GM23338 (cell line): ENCODE results near the gene CD276. TPM values are rescaled to one million over a fixed set of nuclear protein-coding genes. Genes with fewer than 3 reads are reported as not detected.

Experiments used
- ATAC-seq: fragments of 200-7000 bp; cut with Tn5 transposase; 3 replicates; pipeline ENCODE4 v1.9.1; 2020
- DNase-seq: peaks from one replicate; pipeline ENCODE4 v3.0.0-alpha.2; 2015; ENCODE audit warnings: low spot score
- H2AFZ ChIP-seq: fragments of 200-600 bp; sonication (generic); 2 replicates; pipeline ENCODE4 v1.8.0; 2016; ENCODE audit warnings: antibody characterized with exemption, mild to moderate bottlenecking, moderate library complexity
- H3F3A ChIP-seq: fragments of 200-600 bp; sonication (generic); replicated peaks from 2 replicates; pipeline ENCODE4 v1.8.0; 2017; ENCODE audit warnings: antibody characterized with exemption, mixed run types, low read depth
- H3K27ac ChIP-seq: fragments of 200-600 bp; sonication (generic); 2 replicates; pipeline ENCODE4 v1.6.1; 2016; ENCODE audit warnings: low read depth
- H3K27me3 ChIP-seq: fragments of 200-600 bp; sonication (generic); 2 replicates; pipeline ENCODE4 v1.8.0; 2016; ENCODE audit warnings: mild to moderate bottlenecking, mixed run types, moderate library complexity; ENCODE audit not compliant: insufficient read depth
- H3K36me3 ChIP-seq: fragments of 200-600 bp; sonication (generic); 2 replicates; pipeline ENCODE4 v1.8.0; 2016; ENCODE audit warnings: mild to moderate bottlenecking; ENCODE audit not compliant: insufficient read depth
- H3K4me1 ChIP-seq: fragments of 200-600 bp; sonication (generic); 2 replicates; pipeline ENCODE4 v1.8.0; 2016; ENCODE audit warnings: mild to moderate bottlenecking, moderate library complexity; ENCODE audit not compliant: insufficient read depth
- H3K4me2 ChIP-seq: fragments of 200-600 bp; sonication (generic); 2 replicates; pipeline ENCODE4 v1.7.1; 2017; ENCODE audit warnings: mixed run types
- H3K4me3 ChIP-seq: fragments of 200-600 bp; sonication (generic); 2 replicates; pipeline ENCODE4 v1.6.1; 2016; ENCODE audit warnings: mixed run types
- H3K79me2 ChIP-seq: fragments of 200-600 bp; sonication (generic); replicated peaks from 2 replicates; pipeline ENCODE4 v1.8.0; 2017; ENCODE audit warnings: mild to moderate bottlenecking; ENCODE audit not compliant: insufficient read depth
- H3K9me2 ChIP-seq: fragments of 200-600 bp; sonication (generic); 2 replicates; pipeline ENCODE4 v1.8.0; 2017; ENCODE audit not compliant: insufficient read depth
- H4K20me1 ChIP-seq: fragments of 200-600 bp; sonication (generic); replicated peaks from 2 replicates; pipeline ENCODE4 v1.8.0; 2017; ENCODE audit warnings: mild to moderate bottlenecking; ENCODE audit not compliant: insufficient read depth
- H3K27ac Mint-ChIP-seq: 2 replicates; pipeline ENCODE4 v1.8.0; 2020; ENCODE audit warnings: inconsistent platforms, mild to moderate bottlenecking, moderate library complexity, mixed read lengths
- H3K27me3 Mint-ChIP-seq: 3 replicates; pipeline ENCODE4 v1.8.0; 2022; ENCODE audit warnings: low read depth, mild to moderate bottlenecking, moderate library complexity, mixed read lengths, inconsistent platforms; ENCODE audit not compliant: insufficient read depth, poor library complexity
- H3K36me3 Mint-ChIP-seq: 3 replicates; pipeline ENCODE4 v1.8.0; 2021; ENCODE audit warnings: low read depth, mild to moderate bottlenecking, inconsistent platforms, moderate library complexity, mixed read lengths
- H3K4me1 Mint-ChIP-seq: 3 replicates; pipeline ENCODE4 v1.8.0; 2020; ENCODE audit warnings: mild to moderate bottlenecking, inconsistent platforms, mixed read lengths
- H3K4me3 Mint-ChIP-seq: 3 replicates; pipeline ENCODE4 v1.8.0; 2021; ENCODE audit warnings: moderate library complexity, mild to moderate bottlenecking, inconsistent platforms, mixed read lengths
- H3K9me3 Mint-ChIP-seq: 3 replicates; pipeline ENCODE4 v1.8.0; 2020; ENCODE audit warnings: moderate library complexity, mild to moderate bottlenecking, inconsistent platforms, mixed read lengths
- EZH2phosphoT487 ChIP-seq: fragments of 200-600 bp; sonication (generic); IDR thresholded peaks from one replicate; pipeline ENCODE4 v1.8.1; 2018; ENCODE audit warnings: antibody characterized with exemption; ENCODE audit not compliant: unreplicated experiment
- JUNB ChIP-seq: IDR thresholded peaks from one replicate; pipeline ENCODE4 v1.6.1; 2016; ENCODE audit warnings: antibody characterized with exemption; ENCODE audit not compliant: unreplicated experiment
- NANOG ChIP-seq: IDR thresholded peaks from 2 replicates; pipeline ENCODE4 v1.6.1; 2016; ENCODE audit warnings: antibody characterized with exemption, borderline replicate concordance
- POLR2AphosphoS5 ChIP-seq: IDR thresholded peaks from 2 replicates; pipeline ENCODE4 v1.6.1; 2016; ENCODE audit warnings: antibody characterized with exemption, low read depth
- STAT1 ChIP-seq: IDR thresholded peaks from one replicate; pipeline ENCODE4 v1.6.1; 2016; ENCODE audit warnings: antibody characterized with exemption; ENCODE audit not compliant: unreplicated experiment
- ZNF114 ChIP-seq: fragments of 250-450 bp; sonication (Bioruptor Pico); IDR thresholded peaks from 2 replicates; pipeline ENCODE4 v1.5.0; 2020; ENCODE audit warnings: mild to moderate bottlenecking, moderate library complexity
- polyA plus RNA-seq: library from polyadenylated mRNA; unstranded; fragments of >200 nt; fragmentation: Nextera tagmentation; extraction: Ambion mirVana; gene quantifications from 2 replicates; pipeline ENCODE4 v1.2.1, GENCODE V29; 2016
- total RNA-seq: library from RNA; depleted of rRNA; stranded (reverse); fragments of >200 nt; shearing (Covaris generic); gene quantifications from 2 replicates; pipeline ENCODE4 v1.2.3, GENCODE V29; 2014
- TF ChIP-seq, protein P1 (sequence below), 2 experiments: fragments of 200-600 bp in 1 of 2; sonication (generic) in 1 of 2; conservative IDR thresholded peaks; 2 replicates each; pipeline versions ENCODE4 v1.5.1 to v1.6.1; 2016 to 2017; ENCODE audit warnings: antibody characterized with exemption in 2 of 2, low read depth in 2 of 2, mild to moderate bottlenecking in 2 of 2, moderate library complexity in 1 of 2
- TF ChIP-seq, protein P2 (sequence below): fragments of 250-450 bp; sonication (Bioruptor Pico); IDR thresholded peaks from 2 replicates; pipeline ENCODE4 v1.5.0; 2020; ENCODE audit warnings: mild to moderate bottlenecking, moderate library complexity

CD276 gene
- total and polyA plus RNA-seq, 2 experiments from 2014 or later, result 60.9 to 158 TPM

DNA sequence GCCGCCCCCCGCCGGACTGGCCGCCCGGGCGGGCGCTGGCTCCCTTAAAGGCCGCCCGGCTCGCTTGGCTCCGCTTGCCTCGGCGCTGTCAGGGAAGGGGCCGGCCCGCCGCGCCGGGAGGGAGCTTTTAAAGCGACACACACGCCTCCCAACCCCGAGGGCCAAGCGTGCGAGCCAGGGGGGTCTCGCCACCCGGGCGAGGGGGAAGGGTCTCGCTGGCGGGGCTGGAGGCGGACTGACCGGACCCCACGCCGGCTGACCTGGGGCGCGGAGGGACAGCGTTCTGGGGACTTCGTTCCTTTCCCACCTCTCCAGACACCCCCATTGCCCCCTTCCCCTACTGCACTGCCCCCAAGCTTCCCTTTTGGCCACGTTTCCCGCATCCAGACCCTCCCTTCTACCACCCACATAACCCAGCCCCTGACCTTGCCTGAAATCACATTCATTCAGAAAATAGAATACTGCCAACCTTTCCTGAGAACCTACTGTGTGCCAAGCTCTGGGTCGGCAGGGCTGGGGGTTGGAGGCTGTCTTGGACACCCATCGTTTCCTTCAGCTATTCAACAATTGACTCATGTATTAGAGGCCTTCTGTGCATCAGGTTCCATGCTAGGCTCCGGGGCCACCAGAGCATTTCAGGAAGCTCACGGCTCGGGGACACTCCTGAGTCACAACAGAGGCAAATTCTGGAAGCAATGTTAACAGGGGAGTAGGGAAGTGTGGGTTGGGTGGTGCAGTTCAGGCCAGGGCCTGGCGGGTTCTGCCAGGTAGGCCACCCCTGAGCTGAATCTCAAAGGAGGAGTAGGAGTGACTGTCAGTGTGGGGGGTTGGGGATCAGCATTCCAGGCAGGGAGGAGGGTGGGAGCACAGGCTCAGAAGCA is 69.3 kb downstream of the CD276 start, which contains the start of gene INSYN1:
TSS of gene INSYN1 (minus strand) at position 102 of the 881 bp plus-strand sequence. CDS start 2,221 bp downstream, outside the sequence.
- peak; percentile 72 for DNase-seq
- Mint-ChIP-seq H3K36me3 (no peaks in the 10 kb centered on the region; the same call in 2 of the 3 replicates), H3K4me3 (peak within 1 kb of the TSS; percentile 79), H3K27ac (no peak within 1 kb of the TSS), H3K27me3 (peaks cover 18% of the 10 kb centered on the region), H3K4me1 (peaks cover 31% of the 10 kb centered on the region), H3K9me3 (no peaks in the 10 kb centered on the region)
- Histone ChIP-seq H4K20me1 (no peaks in the 10 kb centered on the region), H3K4me1 (peaks cover 23% of the 10 kb centered on the region), H3K27me3 (peaks cover 17% of the 10 kb centered on the region), H2AFZ (peak within 1 kb of the TSS; percentile 90), H3K79me2 (no peaks in the 10 kb centered on the region), H3K4me3 (peak within 1 kb of the TSS; percentile 89), H3K4me2 (peak within 1 kb of the TSS; percentile 93), H3F3A (no peaks in the 10 kb centered on the region; the same call in 1 of the 2 replicates), H3K27ac (no peak within 1 kb of the TSS), H3K36me3 (no peaks in the 10 kb centered on the region), H3K9me2 (no peaks in the 10 kb centered on the region)
- ATAC-seq, result peak; percentile 61
- TF ChIP-seq, protein P1, sequence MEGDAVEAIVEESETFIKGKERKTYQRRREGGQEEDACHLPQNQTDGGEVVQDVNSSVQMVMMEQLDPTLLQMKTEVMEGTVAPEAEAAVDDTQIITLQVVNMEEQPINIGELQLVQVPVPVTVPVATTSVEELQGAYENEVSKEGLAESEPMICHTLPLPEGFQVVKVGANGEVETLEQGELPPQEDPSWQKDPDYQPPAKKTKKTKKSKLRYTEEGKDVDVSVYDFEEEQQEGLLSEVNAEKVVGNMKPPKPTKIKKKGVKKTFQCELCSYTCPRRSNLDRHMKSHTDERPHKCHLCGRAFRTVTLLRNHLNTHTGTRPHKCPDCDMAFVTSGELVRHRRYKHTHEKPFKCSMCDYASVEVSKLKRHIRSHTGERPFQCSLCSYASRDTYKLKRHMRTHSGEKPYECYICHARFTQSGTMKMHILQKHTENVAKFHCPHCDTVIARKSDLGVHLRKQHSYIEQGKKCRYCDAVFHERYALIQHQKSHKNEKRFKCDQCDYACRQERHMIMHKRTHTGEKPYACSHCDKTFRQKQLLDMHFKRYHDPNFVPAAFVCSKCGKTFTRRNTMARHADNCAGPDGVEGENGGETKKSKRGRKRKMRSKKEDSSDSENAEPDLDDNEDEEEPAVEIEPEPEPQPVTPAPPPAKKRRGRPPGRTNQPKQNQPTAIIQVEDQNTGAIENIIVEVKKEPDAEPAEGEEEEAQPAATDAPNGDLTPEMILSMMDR (conservative IDR thresholded peaks at IDR 0.05; ENCODE audit: low read depth in 2 of 2), result no peak
- no peak for TF ChIP-seq JUNB
- no peak for TF ChIP-seq NANOG
- no peak for TF ChIP-seq STAT1
- TF ChIP-seq, protein P2, sequence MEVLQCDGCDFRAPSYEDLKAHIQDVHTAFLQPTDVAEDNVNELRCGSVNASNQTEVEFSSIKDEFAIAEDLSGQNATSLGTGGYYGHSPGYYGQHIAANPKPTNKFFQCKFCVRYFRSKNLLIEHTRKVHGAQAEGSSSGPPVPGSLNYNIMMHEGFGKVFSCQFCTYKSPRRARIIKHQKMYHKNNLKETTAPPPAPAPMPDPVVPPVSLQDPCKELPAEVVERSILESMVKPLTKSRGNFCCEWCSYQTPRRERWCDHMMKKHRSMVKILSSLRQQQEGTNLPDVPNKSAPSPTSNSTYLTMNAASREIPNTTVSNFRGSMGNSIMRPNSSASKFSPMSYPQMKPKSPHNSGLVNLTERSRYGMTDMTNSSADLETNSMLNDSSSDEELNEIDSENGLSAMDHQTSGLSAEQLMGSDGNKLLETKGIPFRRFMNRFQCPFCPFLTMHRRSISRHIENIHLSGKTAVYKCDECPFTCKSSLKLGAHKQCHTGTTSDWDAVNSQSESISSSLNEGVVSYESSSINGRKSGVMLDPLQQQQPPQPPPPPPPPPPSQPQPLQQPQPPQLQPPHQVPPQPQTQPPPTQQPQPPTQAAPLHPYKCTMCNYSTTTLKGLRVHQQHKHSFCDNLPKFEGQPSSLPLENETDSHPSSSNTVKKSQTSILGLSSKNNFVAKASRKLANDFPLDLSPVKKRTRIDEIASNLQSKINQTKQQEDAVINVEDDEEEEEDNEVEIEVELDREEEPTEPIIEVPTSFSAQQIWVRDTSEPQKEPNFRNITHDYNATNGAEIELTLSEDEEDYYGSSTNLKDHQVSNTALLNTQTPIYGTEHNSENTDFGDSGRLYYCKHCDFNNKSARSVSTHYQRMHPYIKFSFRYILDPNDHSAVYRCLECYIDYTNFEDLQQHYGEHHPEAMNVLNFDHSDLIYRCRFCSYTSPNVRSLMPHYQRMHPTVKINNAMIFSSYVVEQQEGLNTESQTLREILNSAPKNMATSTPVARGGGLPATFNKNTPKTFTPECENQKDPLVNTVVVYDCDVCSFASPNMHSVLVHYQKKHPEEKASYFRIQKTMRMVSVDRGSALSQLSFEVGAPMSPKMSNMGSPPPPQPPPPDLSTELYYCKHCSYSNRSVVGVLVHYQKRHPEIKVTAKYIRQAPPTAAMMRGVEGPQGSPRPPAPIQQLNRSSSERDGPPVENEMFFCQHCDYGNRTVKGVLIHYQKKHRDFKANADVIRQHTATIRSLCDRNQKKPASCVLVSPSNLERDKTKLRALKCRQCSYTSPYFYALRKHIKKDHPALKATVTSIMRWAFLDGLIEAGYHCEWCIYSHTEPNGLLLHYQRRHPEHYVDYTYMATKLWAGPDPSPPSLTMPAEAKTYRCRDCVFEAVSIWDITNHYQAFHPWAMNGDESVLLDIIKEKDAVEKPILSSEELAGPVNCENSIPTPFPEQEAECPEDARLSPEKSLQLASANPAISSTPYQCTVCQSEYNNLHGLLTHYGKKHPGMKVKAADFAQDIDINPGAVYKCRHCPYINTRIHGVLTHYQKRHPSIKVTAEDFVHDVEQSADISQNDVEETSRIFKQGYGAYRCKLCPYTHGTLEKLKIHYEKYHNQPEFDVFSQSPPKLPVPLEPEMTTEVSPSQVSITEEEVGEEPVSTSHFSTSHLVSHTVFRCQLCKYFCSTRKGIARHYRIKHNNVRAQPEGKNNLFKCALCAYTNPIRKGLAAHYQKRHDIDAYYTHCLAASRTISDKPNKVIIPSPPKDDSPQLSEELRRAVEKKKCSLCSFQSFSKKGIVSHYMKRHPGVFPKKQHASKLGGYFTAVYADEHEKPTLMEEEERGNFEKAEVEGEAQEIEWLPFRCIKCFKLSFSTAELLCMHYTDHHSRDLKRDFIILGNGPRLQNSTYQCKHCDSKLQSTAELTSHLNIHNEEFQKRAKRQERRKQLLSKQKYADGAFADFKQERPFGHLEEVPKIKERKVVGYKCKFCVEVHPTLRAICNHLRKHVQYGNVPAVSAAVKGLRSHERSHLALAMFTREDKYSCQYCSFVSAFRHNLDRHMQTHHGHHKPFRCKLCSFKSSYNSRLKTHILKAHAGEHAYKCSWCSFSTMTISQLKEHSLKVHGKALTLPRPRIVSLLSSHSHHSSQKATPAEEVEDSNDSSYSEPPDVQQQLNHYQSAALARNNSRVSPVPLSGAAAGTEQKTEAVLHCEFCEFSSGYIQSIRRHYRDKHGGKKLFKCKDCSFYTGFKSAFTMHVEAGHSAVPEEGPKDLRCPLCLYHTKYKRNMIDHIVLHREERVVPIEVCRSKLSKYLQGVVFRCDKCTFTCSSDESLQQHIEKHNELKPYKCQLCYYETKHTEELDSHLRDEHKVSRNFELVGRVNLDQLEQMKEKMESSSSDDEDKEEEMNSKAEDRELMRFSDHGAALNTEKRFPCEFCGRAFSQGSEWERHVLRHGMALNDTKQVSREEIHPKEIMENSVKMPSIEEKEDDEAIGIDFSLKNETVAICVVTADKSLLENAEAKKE (CRISPR knock-in tag), result no peak
- no peak for TF ChIP-seq ZNF114 (CRISPR knock-in tag)
- no peak for TF ChIP-seq EZH2phosphoT487
- peak; percentile 54 for TF ChIP-seq POLR2AphosphoS5
